Stimulated activated memory B cell treated with anti-CD40 and anti-IgM and Interleukin-4, amounts not matched to agents 10 μg/mL and 1 μg/mL and 100 μg/mL, for 72 hours (primary cell): Measurements from ENCODE around the gene PTPN3.
"Not testable (repeated sequence)": the region's sequence is repeated elsewhere in the genome, so short reads cannot be mapped to it uniquely, and the experiment has no call there.

Experiments used
- ATAC-seq: fragments of 150-1000 bp; cut with Tn5 transposase; 2 replicates; pipeline ENCODE4 v1.10.0; 2021
- H3K27ac Mint-ChIP-seq: one replicate; pipeline ENCODE4 v1.8.0; 2022; ENCODE audit warnings: mild to moderate bottlenecking, mixed read lengths
- H3K27me3 Mint-ChIP-seq: one replicate; pipeline ENCODE4 v1.8.0; 2022; ENCODE audit warnings: mixed read lengths
- H3K36me3 Mint-ChIP-seq: one replicate; pipeline ENCODE4 v1.8.0; 2022; ENCODE audit warnings: mixed read lengths
- H3K4me1 Mint-ChIP-seq: one replicate; pipeline ENCODE4 v1.8.0; 2022; ENCODE audit warnings: mixed read lengths
- H3K4me3 Mint-ChIP-seq: one replicate; pipeline ENCODE4 v1.8.0; 2022; ENCODE audit warnings: mild to moderate bottlenecking, moderate library complexity, mixed read lengths
- H3K9me3 Mint-ChIP-seq: one replicate; pipeline ENCODE4 v1.8.0; 2022; ENCODE audit warnings: mixed read lengths

PTPN3 gene

GRCh38 chr9:109355564-109356297, 142.4 kb downstream of the PTPN3 start:
- Mint-ChIP-seq H3K9me3 (no peaks in the 10 kb centered on the region), H3K27me3 (peaks cover 14% of the 10 kb centered on the region), H3K4me1 (no peaks in the 10 kb centered on the region), H3K36me3 (no peaks in the 10 kb centered on the region), H3K4me3 (no peak overlapping the region), H3K27ac (no peak overlapping the region)
- ATAC-seq, result no peak

- Mint-ChIP-seq H3K4me1 (no peaks in the 10 kb centered on the region), H3K27ac (no peak overlapping the region), H3K36me3 (no peaks in the 10 kb centered on the region), H3K4me3 (no peak overlapping the region), H3K9me3 (no peaks in the 10 kb centered on the region), H3K27me3 (peaks cover 14% of the 10 kb centered on the region)
- no peak for ATAC-seq
These were observed 143.9 kb downstream of the PTPN3 start for GRCh38 chr9:109354190-109354589.

GRCh38 chr9:109351032-109351431, 147.1 kb downstream of the PTPN3 start:
- peaks cover 12% of the 10 kb centered on the region for H3K27me3 Mint-ChIP-seq
- no peaks in the 10 kb centered on the region for H3K9me3 Mint-ChIP-seq
- no peaks in the 10 kb centered on the region for H3K36me3 Mint-ChIP-seq
- no peak for ATAC-seq
- no peaks in the 10 kb centered on the region for H3K4me1 Mint-ChIP-seq
- no peak overlapping the region for H3K4me3 Mint-ChIP-seq
- no peak overlapping the region for H3K27ac Mint-ChIP-seq

GRCh38 chr9:109349421-109349846, 148.7 kb downstream of the PTPN3 start:
- ATAC-seq, result no peak
- H3K27ac Mint-ChIP-seq, result no peak overlapping the region

GRCh38 chr9:109346904-109347303, 151.2 kb downstream of the PTPN3 start:
- no peak for ATAC-seq
- H3K27me3 Mint-ChIP-seq, result no peaks in the 10 kb centered on the region
- no peak overlapping the region for H3K27ac Mint-ChIP-seq
- no peaks in the 10 kb centered on the region for H3K36me3 Mint-ChIP-seq
- no peaks in the 10 kb centered on the region for H3K9me3 Mint-ChIP-seq
- H3K4me1 Mint-ChIP-seq, result no peaks in the 10 kb centered on the region
- H3K4me3 Mint-ChIP-seq, result no peak overlapping the region

More at GRCh38 chr9:109349421-109349846, 148.7 kb downstream of the PTPN3 start:
- Mint-ChIP-seq H3K4me1 (no peaks in the 10 kb centered on the region), H3K27me3 (no peaks in the 10 kb centered on the region), H3K4me3 (no peak overlapping the region), H3K9me3 (no peaks in the 10 kb centered on the region), H3K36me3 (no peaks in the 10 kb centered on the region)

GRCh38 chr9:109344866-109345265, 153.2 kb downstream of the PTPN3 start:
- no peak for ATAC-seq
- Mint-ChIP-seq H3K36me3 (no peaks in the 10 kb centered on the region), H3K9me3 (no peaks in the 10 kb centered on the region), H3K4me1 (no peaks in the 10 kb centered on the region), H3K27me3 (no peaks in the 10 kb centered on the region), H3K4me3 (no peak overlapping the region), H3K27ac (no peak overlapping the region)

- no peaks in the 10 kb centered on the region for H3K9me3 Mint-ChIP-seq
- H3K4me3 Mint-ChIP-seq, result no peak overlapping the region
- H3K36me3 Mint-ChIP-seq, result no peaks in the 10 kb centered on the region
- no peaks in the 10 kb centered on the region for H3K27me3 Mint-ChIP-seq
- H3K4me1 Mint-ChIP-seq, result no peaks in the 10 kb centered on the region
- H3K27ac Mint-ChIP-seq, result no peak overlapping the region
- ATAC-seq, result no peak
These were observed 155.2 kb downstream of the PTPN3 start for GRCh38 chr9:109342878-109343277.

GRCh38 chr9:109341561-109341960, 156.5 kb downstream of the PTPN3 start:
- no peak for ATAC-seq
- H3K27ac Mint-ChIP-seq, result no peak overlapping the region
- H3K4me3 Mint-ChIP-seq, result no peak overlapping the region
- no peaks in the 10 kb centered on the region for H3K27me3 Mint-ChIP-seq
- H3K9me3 Mint-ChIP-seq, result no peaks in the 10 kb centered on the region
- no peaks in the 10 kb centered on the region for H3K36me3 Mint-ChIP-seq
- H3K4me1 Mint-ChIP-seq, result no peaks in the 10 kb centered on the region

GRCh38 chr9:109340979-109341378, 157.1 kb downstream of the PTPN3 start:
- H3K36me3 Mint-ChIP-seq, H3K27me3 Mint-ChIP-seq, H3K4me3 Mint-ChIP-seq, H3K9me3 Mint-ChIP-seq, H3K4me1 Mint-ChIP-seq, H3K27ac Mint-ChIP-seq, ATAC-seq: not testable (repeated sequence)

GRCh38 chr9:109336409-109336808, 161.7 kb downstream of the PTPN3 start:
- no peak overlapping the region for H3K4me3 Mint-ChIP-seq
- H3K27ac Mint-ChIP-seq, result no peak overlapping the region
- H3K36me3 Mint-ChIP-seq, result no peaks in the 10 kb centered on the region
- no peaks in the 10 kb centered on the region for H3K4me1 Mint-ChIP-seq
- no peak for ATAC-seq
- no peaks in the 10 kb centered on the region for H3K9me3 Mint-ChIP-seq
- peaks cover 14% of the 10 kb centered on the region for H3K27me3 Mint-ChIP-seq

- Mint-ChIP-seq H3K4me3 (no peak overlapping the region), H3K9me3 (no peaks in the 10 kb centered on the region), H3K27me3 (peaks cover 14% of the 10 kb centered on the region), H3K27ac (no peak overlapping the region), H3K4me1 (no peaks in the 10 kb centered on the region), H3K36me3 (no peaks in the 10 kb centered on the region)
- no peak for ATAC-seq
These were observed 162.2 kb downstream of the PTPN3 start for GRCh38 chr9:109335929-109336328.

GRCh38 chr9:109335121-109335520, 163.0 kb downstream of the PTPN3 start:
- H3K4me3 Mint-ChIP-seq, result no peak overlapping the region
- peaks cover 14% of the 10 kb centered on the region for H3K27me3 Mint-ChIP-seq
- no peaks in the 10 kb centered on the region for H3K9me3 Mint-ChIP-seq
- H3K4me1 Mint-ChIP-seq, result no peaks in the 10 kb centered on the region
- ATAC-seq, result no peak
- H3K27ac Mint-ChIP-seq, result no peak overlapping the region
- no peaks in the 10 kb centered on the region for H3K36me3 Mint-ChIP-seq

- Mint-ChIP-seq H3K9me3 (no peaks in the 10 kb centered on the region), H3K36me3 (no peaks in the 10 kb centered on the region), H3K27ac (no peak overlapping the region), H3K27me3 (peaks cover 50% of the 10 kb centered on the region), H3K4me1 (no peaks in the 10 kb centered on the region), H3K4me3 (no peak overlapping the region)
- ATAC-seq, result no peak
These were observed 166.8 kb downstream of the PTPN3 start for GRCh38 chr9:109331353-109331752.

- no peak for ATAC-seq
- Mint-ChIP-seq H3K36me3 (no peaks in the 10 kb centered on the region), H3K4me3 (no peak overlapping the region), H3K27me3 (peaks cover 57% of the 10 kb centered on the region), H3K4me1 (no peaks in the 10 kb centered on the region), H3K27ac (no peak overlapping the region), H3K9me3 (no peaks in the 10 kb centered on the region)
These were observed 168.4 kb downstream of the PTPN3 start for GRCh38 chr9:109329638-109330258.

- Mint-ChIP-seq H3K27me3 (peaks cover 61% of the 10 kb centered on the region), H3K4me1 (no peaks in the 10 kb centered on the region), H3K9me3 (no peaks in the 10 kb centered on the region), H3K27ac (no peak overlapping the region), H3K4me3 (no peak overlapping the region), H3K36me3 (no peaks in the 10 kb centered on the region)
- ATAC-seq, result no peak
These were observed 169.0 kb downstream of the PTPN3 start for GRCh38 chr9:109328978-109329637.
